ACC112 (cell line): Measurements from ENCODE around the gene DYNLT1.

Experiments used
- H2AFZ ChIP-seq: fragments of 200-600 bp; sonication (generic); one replicate; pipeline ENCODE4 v1.6.0; 2017; ENCODE audit warnings: antibody characterized with exemption, low read length; ENCODE audit not compliant: unreplicated experiment
- H3K27ac ChIP-seq: fragments of 200-600 bp; sonication (generic); 2 replicates; pipeline ENCODE4 v1.5.1; 2014; ENCODE audit warnings: low read depth, mild to moderate bottlenecking, antibody characterized with exemption, low read length, moderate library complexity
- H3K27me3 ChIP-seq: fragments of 200-600 bp; sonication (generic); 2 replicates; pipeline ENCODE4 v1.6.1; 2014; ENCODE audit warnings: mild to moderate bottlenecking, antibody characterized with exemption, low read length, moderate library complexity, mixed read lengths; ENCODE audit not compliant: insufficient read depth
- H3K36me3 ChIP-seq: fragments of 200-600 bp; sonication (generic); 2 replicates; pipeline ENCODE4 v1.6.1; 2016; ENCODE audit warnings: mild to moderate bottlenecking, antibody characterized with exemption, low read length, moderate library complexity, mixed read lengths; ENCODE audit not compliant: insufficient read depth
- H3K4me1 ChIP-seq: fragments of 200-600 bp; sonication (generic); one replicate; pipeline ENCODE4 v1.6.1; 2016; ENCODE audit warnings: low read length, mixed read lengths; ENCODE audit not compliant: insufficient read depth, unreplicated experiment, control insufficient read depth
- H3K4me3 ChIP-seq: fragments of 200-600 bp; sonication (generic); 2 replicates; pipeline ENCODE4 v1.5.1; 2014; ENCODE audit warnings: mild to moderate bottlenecking, low read depth, low read length
- H3K79me2 ChIP-seq: fragments of 200-600 bp; sonication (generic); one replicate; pipeline ENCODE4 v1.6.0; 2016; ENCODE audit warnings: low read length; ENCODE audit not compliant: control insufficient read depth, unreplicated experiment, insufficient read depth

DYNLT1 gene

DNA sequence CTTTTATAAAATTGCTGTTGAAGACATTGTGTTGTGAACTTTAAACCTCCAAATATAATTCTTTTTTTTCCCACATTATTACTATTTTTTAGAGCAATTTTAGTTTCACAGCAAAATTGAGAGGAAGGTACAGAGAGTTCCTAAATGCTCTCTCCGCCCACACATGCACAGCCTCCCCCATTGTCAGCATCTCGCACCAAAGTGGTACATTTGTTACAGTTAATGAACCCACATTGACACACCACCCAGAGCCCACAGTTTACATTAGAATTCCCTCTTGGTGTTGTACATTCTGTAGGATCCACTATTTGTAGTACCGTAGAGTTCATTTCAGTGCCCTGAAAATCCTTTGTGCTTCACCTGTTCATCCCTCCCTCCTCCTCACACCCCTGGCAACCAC is 50.9 kb downstream of the DYNLT1 start:
- Histone ChIP-seq H3K36me3 (no peaks in the 10 kb centered on the region; the same call in 1 of the 2 replicates), H3K4me1 (no peaks in the 10 kb centered on the region), H3K79me2 (no peaks in the 10 kb centered on the region), H3K4me3 (no peak overlapping the region), H3K27ac (no peak overlapping the region), H3K27me3 (no peaks in the 10 kb centered on the region), H2AFZ (no peak overlapping the region)

DNA sequence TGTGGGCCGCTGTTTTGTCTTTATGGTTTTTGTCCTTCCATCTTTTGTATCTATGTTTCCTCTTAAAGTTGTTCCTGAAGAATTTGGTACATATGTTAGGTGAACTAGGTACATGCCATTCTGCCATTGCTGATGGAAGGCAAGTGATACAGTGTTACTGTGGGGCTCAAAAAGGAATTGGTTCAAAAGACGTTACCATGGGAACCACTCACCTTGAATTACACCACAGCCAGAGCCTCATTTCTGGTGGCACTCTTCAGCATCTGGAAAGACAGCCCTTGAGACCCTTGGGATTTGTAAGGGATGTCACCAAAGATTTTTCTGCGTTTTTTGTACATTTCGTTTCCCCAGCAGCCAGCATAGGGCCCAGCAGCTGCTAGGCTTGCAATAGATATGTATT is 52.7 kb downstream of the DYNLT1 start:
- H3K4me1 ChIP-seq = no peaks in the 10 kb centered on the region
- no peak overlapping the region for H3K27ac ChIP-seq
- H3K27me3 ChIP-seq = no peaks in the 10 kb centered on the region
- no peak overlapping the region for H3K4me3 ChIP-seq
- H3K36me3 ChIP-seq = peaks cover 4% of the 10 kb centered on the region
- H3K79me2 ChIP-seq = no peaks in the 10 kb centered on the region
- H2AFZ ChIP-seq = no peak overlapping the region

DNA sequence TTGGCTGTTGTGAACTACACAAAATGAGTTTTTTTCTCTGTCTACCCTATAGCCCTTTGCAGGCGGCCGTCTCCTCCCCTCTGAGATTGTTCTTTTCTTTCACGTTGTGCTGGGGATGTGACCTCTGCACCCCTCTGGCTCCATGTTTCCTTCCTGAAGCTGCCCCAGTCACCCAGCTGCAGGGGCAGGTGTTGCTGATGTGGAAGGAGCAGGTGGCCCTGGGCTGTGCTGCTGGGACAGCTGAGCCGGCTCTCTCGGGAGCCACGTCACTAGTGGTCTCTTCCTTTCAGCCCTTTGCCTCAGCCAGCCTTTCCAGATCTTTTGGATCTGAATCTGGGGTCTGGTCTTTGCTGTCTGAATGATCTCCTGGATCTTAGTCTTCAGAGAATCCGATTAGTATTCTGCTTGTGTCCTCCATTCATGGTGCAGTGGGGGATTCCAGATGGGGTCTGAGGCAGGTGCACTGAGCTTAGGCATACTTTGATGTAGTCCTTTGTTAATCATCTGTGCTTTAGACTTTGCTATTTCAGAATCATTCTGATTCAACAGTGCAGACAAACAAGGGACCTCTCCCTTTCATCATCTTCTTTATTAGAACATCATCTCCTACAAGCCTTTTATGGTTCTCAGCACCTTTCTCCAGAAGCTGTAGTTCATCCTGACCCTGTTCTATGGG is 53.3 kb downstream of the DYNLT1 start:
- Histone ChIP-seq H3K36me3 (peaks cover 6% of the 10 kb centered on the region), H3K4me1 (no peaks in the 10 kb centered on the region), H3K27ac (no peak overlapping the region), H3K27me3 (no peaks in the 10 kb centered on the region), H2AFZ (no peak overlapping the region), H3K4me3 (no peak overlapping the region), H3K79me2 (no peaks in the 10 kb centered on the region)

DNA sequence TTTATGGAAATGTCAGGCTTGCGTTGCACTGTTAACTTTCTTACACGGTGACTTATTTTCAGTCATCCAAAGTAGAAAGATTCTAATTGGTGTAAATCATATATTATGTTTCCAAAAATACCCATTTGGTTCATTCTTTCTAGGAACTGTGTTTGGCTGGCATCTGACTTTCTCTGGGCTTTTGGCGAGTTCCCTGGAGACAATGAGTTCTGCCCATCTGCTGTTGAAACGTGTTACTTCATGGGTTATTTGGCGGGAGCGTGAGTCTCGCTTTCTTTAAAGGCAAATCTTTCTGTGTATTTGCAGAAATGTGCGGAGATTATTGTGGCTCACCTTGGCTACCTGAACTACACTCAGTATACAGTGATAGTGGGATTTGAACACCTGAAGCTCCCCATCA is 55.2 kb downstream of the DYNLT1 start:
- H3K36me3 ChIP-seq = peaks cover 23% of the 10 kb centered on the region
- H3K79me2 ChIP-seq = peaks cover under 1% of the 10 kb centered on the region
- H3K27me3 ChIP-seq = no peaks in the 10 kb centered on the region

DNA sequence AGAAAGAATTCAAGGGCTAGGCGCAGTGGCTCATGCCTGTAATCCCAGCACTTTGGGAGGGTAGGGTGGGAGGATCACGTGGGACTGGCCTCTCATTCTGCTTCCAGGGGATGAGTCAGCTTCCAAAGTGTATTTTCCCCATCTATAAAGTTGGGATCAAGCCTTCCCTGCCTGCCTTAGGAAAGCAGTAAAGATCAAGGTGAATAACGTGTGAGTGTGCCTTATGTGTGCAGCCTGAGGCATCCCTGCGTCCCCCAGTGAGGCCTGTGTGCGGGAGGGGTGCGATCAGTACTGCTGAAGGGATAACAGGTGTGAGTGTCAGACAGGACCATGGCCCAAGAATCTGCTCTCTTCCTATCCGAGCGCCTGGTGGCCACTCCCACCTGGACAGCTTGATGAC is 57.9 kb downstream of the DYNLT1 start:
- Histone ChIP-seq H3K36me3 (peaks cover 34% of the 10 kb centered on the region), H3K4me1 (no peaks in the 10 kb centered on the region)

More for the DNA sequence above, 55.2 kb downstream of the DYNLT1 start:
- H3K4me1 ChIP-seq = no peaks in the 10 kb centered on the region
- no peak overlapping the region for H3K27ac ChIP-seq
- no peak overlapping the region for H3K4me3 ChIP-seq
- H2AFZ ChIP-seq = no peak overlapping the region

More for the DNA sequence above, 57.9 kb downstream of the DYNLT1 start:
- Histone ChIP-seq H3K27ac (no peak overlapping the region), H3K79me2 (peaks cover 6% of the 10 kb centered on the region), H3K4me3 (no peak overlapping the region), H2AFZ (no peak overlapping the region), H3K27me3 (no peaks in the 10 kb centered on the region)
